K562 (cell line): ENCODE results near the gene GRIK3. TPM values are rescaled to one million over a fixed set of nuclear protein-coding genes. Genes with fewer than 3 reads are reported as not detected.

Experiments
- ATAC-seq: fragments of 200-7000 bp; cut with Tn5 transposase; 3 replicates; pipeline ENCODE4 v1.9.1; 2020; ENCODE audit warnings: moderate library complexity
- BruUV-seq: library from RNA; stranded (reverse); fragments of 400-500 nt; replicated peaks from 2 replicates; lab custom pipeline; 2021; lab: Mats Ljungman, UMichigan
- CTCF ChIA-PET: fragments of 300-600 bp; formaldehyde crosslinking; extraction: SDS; loops from one replicate; lab custom pipeline; 2021; ENCODE audit warnings: low intra/inter-chr PET ratio; lab: Yijun Ruan, JAX
- POLR2A ChIA-PET: fragments of 300-600, 350-650 bp; sonication (Branson Sonifier 250); formaldehyde crosslinking; extraction: SDS; loops from one replicate; lab custom pipeline; 2021; ENCODE audit warnings: antibody characterized with exemption, inconsistent platforms; lab: Yijun Ruan, JAX
- DNase-seq, 4 experiments: peaks; one replicate each; pipeline versions ENCODE4 v3.0.0 to v3.0.0-alpha.2; 2011 to 2018; ENCODE audit warnings: low spot score in 3 of 4, mixed read lengths in 3 of 4; ENCODE audit errors: extremely low read depth in 1 of 4
- FAIRE-seq: peaks from 2 replicates; lab custom pipeline; 2011; peaks lifted over from hg19 to GRCh38; lab: Jason Lieb, UNC
- H2AFZ ChIP-seq: 2 replicates; pipeline ENCODE4 v1.6.0; 2011; ENCODE audit warnings: low read depth, low read length, control low read depth, inconsistent platforms
- H3K27ac ChIP-seq: fragments of 200-600 bp; 3 replicates; pipeline ENCODE4 v1.8.0; 2011; ENCODE audit warnings: low read depth, mild to moderate bottlenecking, control low read depth, inconsistent platforms, low read length, moderate library complexity, mixed read lengths; ENCODE audit errors: extremely low read depth
- H3K27me3 ChIP-seq, 2 experiments: fragments of 300-600 bp in 1 of 2; 2 replicates in 1 of 2; 3 replicates in 1 of 2; pipeline versions ENCODE4 v1.6.0 to v1.8.0; 2011; ENCODE audit warnings: inconsistent platforms in 2 of 2, low read length in 2 of 2, mild to moderate bottlenecking in 1 of 2, mixed read lengths in 1 of 2, moderate library complexity in 1 of 2; ENCODE audit not compliant: control insufficient read depth in 2 of 2, insufficient read depth in 2 of 2
- H3K36me3 ChIP-seq: fragments of 300-600 bp; 3 replicates; pipeline ENCODE4 v1.8.0; 2011; ENCODE audit warnings: mild to moderate bottlenecking, low read length, inconsistent platforms; ENCODE audit not compliant: control insufficient read depth, insufficient read depth
- H3K4me1 ChIP-seq, 2 experiments: fragments of 200-600 bp in 1 of 2; replicated peaks in 1 of 2; 2 replicates in 1 of 2; 3 replicates in 1 of 2; pipeline versions ENCODE4 v1.5.1 to v1.8.0; 2011; ENCODE audit warnings: inconsistent platforms in 2 of 2, low read length in 2 of 2, mild to moderate bottlenecking in 1 of 2, mixed read lengths in 1 of 2, moderate library complexity in 1 of 2; ENCODE audit not compliant: control insufficient read depth in 2 of 2, insufficient read depth in 2 of 2
- H3K4me2 ChIP-seq: 2 replicates; pipeline ENCODE4 v1.6.1; 2011; ENCODE audit warnings: low read length, control low read depth, inconsistent platforms, mixed read lengths; ENCODE audit not compliant: insufficient read depth
- H3K4me3 ChIP-seq: fragments of 200-600 bp; sonication (generic), shearing (Covaris generic); 2 replicates; pipeline ENCODE4 v1.5.1; 2016; ENCODE audit warnings: control low read depth, inconsistent platforms
- H3K79me2 ChIP-seq: fragments of 200-600 bp; 3 replicates; pipeline ENCODE4 v1.8.0; 2011; ENCODE audit warnings: low read length, inconsistent platforms; ENCODE audit not compliant: control insufficient read depth, insufficient read depth
- H3K9ac ChIP-seq, 2 experiments: 2 replicates each; pipeline versions ENCODE4 v1.6.0 to v1.6.1; 2011; ENCODE audit warnings: low read depth in 2 of 2, low read length in 2 of 2, control low read depth in 1 of 2, inconsistent platforms in 1 of 2, mild to moderate bottlenecking in 1 of 2, mixed read lengths in 1 of 2; ENCODE audit not compliant: insufficient read depth in 1 of 2
- H3K9me1 ChIP-seq: one replicate; pipeline ENCODE4 v1.6.0; 2011; ENCODE audit warnings: inconsistent platforms, mild to moderate bottlenecking, low read length, moderate library complexity; ENCODE audit not compliant: control insufficient read depth, insufficient read depth
- H3K9me3 ChIP-seq: replicated peaks from 2 replicates; pipeline ENCODE4 v1.5.1; 2011; ENCODE audit warnings: low read depth, low read length, inconsistent platforms; ENCODE audit not compliant: control insufficient read depth, insufficient read depth
- H4K20me1 ChIP-seq: replicated peaks from 2 replicates; pipeline ENCODE4 v1.6.1; 2011; ENCODE audit warnings: low read length, inconsistent platforms, mixed read lengths; ENCODE audit not compliant: control insufficient read depth, insufficient read depth
- BHLHE40 ChIP-seq: IDR thresholded peaks from 2 replicates; pipeline ENCODE4 v1.6.1; 2011; ENCODE audit warnings: low read length, improper control_type of control experiment
- CBFA2T2 ChIP-seq: fragments of 450-650 bp; conservative IDR thresholded peaks from 2 replicates; pipeline ENCODE4 v1.6.1; 2017; ENCODE audit warnings: mild to moderate bottlenecking
- CBFA2T3 ChIP-seq: fragments of 450-650 bp; IDR thresholded peaks from 2 replicates; pipeline ENCODE4 v1.6.1; 2017
- MEF2D ChIP-seq: conservative IDR thresholded peaks from 2 replicates; pipeline ENCODE4 v1.6.1; 2016; ENCODE audit warnings: low read depth, missing genetic modification characterization, missing compliant biosample characterization
- MTA3 ChIP-seq: fragments of 450-650 bp; formaldehyde crosslinking; IDR thresholded peaks from 2 replicates; pipeline ENCODE4 v1.6.1; 2017; ENCODE audit warnings: mild to moderate bottlenecking, borderline replicate concordance
- SMAD3 ChIP-seq: fragments of 450-650 bp; formaldehyde crosslinking; conservative IDR thresholded peaks from 2 replicates; pipeline ENCODE4 v1.4.0; 2020; ENCODE audit warnings: mild to moderate bottlenecking
- TAL1 ChIP-seq: fragments of 450-650 bp; IDR thresholded peaks from 2 replicates; pipeline ENCODE4 v1.6.1; 2016; ENCODE audit warnings: mild to moderate bottlenecking
- USF2 ChIP-seq: sonication (generic); formaldehyde crosslinking; IDR thresholded peaks from 2 replicates; pipeline ENCODE4 v1.5.0; 2020; ENCODE audit warnings: missing genetic modification reagents
- ZNF655 ChIP-seq: fragments of 250-450 bp; sonication (Bioruptor Pico); IDR thresholded peaks from 2 replicates; pipeline ENCODE4 v1.5.0; 2021
- WGBS: fragments of 100-300 bp; shearing (Covaris generic); methylation state at CpG from one replicate; pipeline ENCODE4 v1.1.6; 2016; ENCODE audit warnings: low coverage, mixed read lengths; ENCODE audit not compliant: insufficient coverage; ENCODE audit errors: missing lambda C conversion rate; 5-methylcytosine and 5-hydroxymethylcytosine counted together
- in situ Hi-C: fragments of 300-500 bp; cut with MboI; formaldehyde crosslinking; loops from 4 replicates; pipeline ENCODE4 v1.15.0; 2018; ENCODE audit warnings: inconsistent platforms, mixed read lengths
- intact Hi-C: fragments of 100-400 bp; cut with micrococcal nuclease; formaldehyde crosslinking; loops from 2 replicates; pipeline ENCODE4 v1.14.2; 2022
- polyA plus RNA-seq, 8 experiments: library from polyadenylated mRNA; depleted of rRNA in 4 of 8; stranded (reverse) in 5 of 8; unstranded in 3 of 8; fragments of >200 nt; fragmentation: Nextera tagmentation in 2 of 8; fragmentation: Illumina TruSeq in 1 of 8; extraction: Ambion mirVana in 2 of 8; extraction: Trizol in 1 of 8; gene quantifications; 2 replicates each; pipeline versions ENCODE4 v1.2.1 to v1.2.3, GENCODE V29; 2011 to 2014; ENCODE audit warnings: inconsistent platforms in 1 of 8, missing spikeins in 1 of 8
- total RNA-seq, 7 experiments: library from RNA; depleted of rRNA in 6 of 7; stranded (reverse); fragments of >200 nt in 6 of 7; fragmentation: Illumina TruSeq in 2 of 7; extraction: Trizol in 2 of 7; gene quantifications; 2 replicates each; pipeline versions ENCODE4 v1.2.1 to v1.2.3, GENCODE V29; 2011 to 2021; ENCODE audit warnings: low replicate concordance in 1 of 7

The GRIK3 gene
- total and polyA plus RNA-seq, 9 of the 15 experiments (the other 6 are each of a cell fraction or from before 2014, with no cell fraction given), result not detected

GRCh38 chr1:37071829-37072228 is 37.5 kb upstream of the GRIK3 start:
- Histone ChIP-seq H3K27me3 (peaks cover 16 to 36% of the 10 kb centered on the region in 2 experiments; a peak in 4 of 5 replicates), H3K9me1 (no peaks in the 10 kb centered on the region), H3K79me2 (no peaks in the 10 kb centered on the region), H3K36me3 (no peaks in the 10 kb centered on the region), H4K20me1 (peaks cover 14% of the 10 kb centered on the region), H2AFZ (no peak overlapping the region), H3K9ac (no peak overlapping the region)
- POLR2A ChIA-PET, result interaction anchor here (0.6 kb wide), 1 partner anchor 118 kb away, joined by 3 read pairs; no protein-coding TSS in a partner anchor
- no peak for ATAC-seq
- DNase-seq, result peak in 1 of 4 experiments; percentile 29
- WGBS, result 1% methylated on average over 7 of the region's 7 CpGs
- in situ Hi-C loops, result no loop called here
- TF ChIP-seq BHLHE40 (peak; percentile 55; the same call in 1 of the 2 replicates), CBFA2T3 (peak; percentile 49), MEF2D (tag) (no peak), ZNF655 (no peak), CBFA2T2 (peak; percentile 37; the same call in 1 of the 2 replicates), SMAD3 (CRISPR knock-in tag) (no peak), TAL1 (peak; percentile 22; the same call in 1 of the 2 replicates), MTA3 (no peak), USF2 (CRISPR knock-in tag) (0 out of 2 replicates have a peak, but pooled peaks have one; percentile 23)
- TF ChIP-seq, all 486 proteins: peak for 5
- no peak for FAIRE-seq
- H3K27ac ChIP-seq, result no peak overlapping the region
- H3K4me2 ChIP-seq, result no peak overlapping the region
- no TSS peak for BruUV-seq
- H3K4me1 ChIP-seq, result no peaks in the 10 kb centered on the region
- H3K9me3 ChIP-seq, result no peaks in the 10 kb centered on the region
- intact Hi-C loops, result no loop called here
- H3K4me3 ChIP-seq, result no peak overlapping the region
- CTCF ChIA-PET, result no interaction called here
